K562 (cell line): ENCODE data around the gene NKX6-2.

Source experiments
- CTCF ChIP-seq, 3 experiments: IDR thresholded peaks in 2 of 3; conservative IDR thresholded peaks in 1 of 3; 2 replicates each; pipeline ENCODE4 v1.5.1; 2011 to 2012; ENCODE audit warnings: low read length in 3 of 3, mild to moderate bottlenecking in 3 of 3, control low read depth in 2 of 3, improper control_type of control experiment in 1 of 3, inconsistent platforms in 1 of 3, low read depth in 1 of 3, mixed read lengths in 1 of 3, moderate library complexity in 1 of 3; ENCODE audit not compliant: insufficient read depth in 2 of 3
- ELF2 ChIP-seq: fragments of 250-450 bp; sonication (Bioruptor Pico); IDR thresholded peaks from 2 replicates; pipeline ENCODE4 v1.5.0; 2021; ENCODE audit warnings: mild to moderate bottlenecking
- FOS ChIP-seq: IDR thresholded peaks from 3 replicates; pipeline ENCODE4 v1.6.1; 2011; ENCODE audit not compliant: insufficient read length; ENCODE audit errors: extremely low read depth
- MAFK ChIP-seq: IDR thresholded peaks from 2 replicates; pipeline ENCODE4 v1.6.1; 2011; ENCODE audit warnings: low read length, improper control_type of control experiment
- POLR2AphosphoS5 ChIP-seq: IDR thresholded peaks from 2 replicates; pipeline ENCODE4 v1.6.1; 2011; ENCODE audit warnings: mild to moderate bottlenecking, low read depth, low read length, moderate library complexity; ENCODE audit not compliant: control insufficient read depth, insufficient read depth
- RAD21 ChIP-seq, 2 experiments: fragments of 250-450 bp in 1 of 2; fragments of 450-650 bp in 1 of 2; sonication (Bioruptor Pico) in 1 of 2; formaldehyde crosslinking in 1 of 2; IDR thresholded peaks in 1 of 2; conservative IDR thresholded peaks in 1 of 2; 2 replicates each; pipeline versions ENCODE4 v1.4.0 to v1.8.0; 2020 to 2022; ENCODE audit warnings: mild to moderate bottlenecking in 2 of 2, moderate library complexity in 1 of 2
- SPI1 ChIP-seq: IDR thresholded peaks from 2 replicates; pipeline ENCODE4 v1.6.1; 2011; ENCODE audit warnings: low read depth, low read length, control low read depth, borderline replicate concordance
- ZNF274 ChIP-seq: IDR thresholded peaks from 2 replicates; pipeline ENCODE4 v1.6.1; 2011; ENCODE audit warnings: low read depth, mild to moderate bottlenecking, low read length, moderate library complexity, borderline replicate concordance
- ZNF740 ChIP-seq, 3 experiments: fragments of 200-800 bp in 1 of 3; sonication (Bioruptor generic) in 1 of 3; sonication (generic) in 1 of 3; formaldehyde crosslinking in 1 of 3; IDR thresholded peaks; 2 replicates each; pipeline versions ENCODE4 v1.6.1 to v1.8.0; 2016 to 2022; ENCODE audit warnings: mild to moderate bottlenecking in 2 of 3, missing compliant biosample characterization in 2 of 3, missing genetic modification characterization in 2 of 3, missing genetic modification reagents in 1 of 3
- TF ChIP-seq, protein P1 (sequence below): fragments of 450-650 bp; IDR thresholded peaks from 2 replicates; pipeline ENCODE4 v1.6.1; 2016
- TF ChIP-seq, protein P2 (sequence below): fragments of 450-650 bp; IDR thresholded peaks from one replicate; pipeline ENCODE4 v1.6.1; 2018; ENCODE audit warnings: mild to moderate bottlenecking, moderate library complexity; ENCODE audit not compliant: partially characterized antibody

- TF ChIP-seq CTCF (IDR thresholded peaks at IDR 0.05 in 2 of 3, conservative IDR thresholded peaks at IDR 0.05 in 1 of 3; ENCODE audit: insufficient read depth in 2 of 3, low read depth in 1 of 3, low read length in 3 of 3) (no peak), MAFK (no peak), ZNF274 (no peak), POLR2AphosphoS5 (no peak), FOS (no peak), SPI1 (no peak), RAD21 (CRISPR knock-in tag; conservative IDR thresholded peaks at IDR 0.05 in 1 of 2, IDR thresholded peaks at IDR 0.05 in 1 of 2) (no peak), ELF2 (CRISPR knock-in tag) (no peak), ZNF740 (CRISPR knock-in tag; IDR thresholded peaks at IDR 0.05) (no peak), ZNF740 (tag; IDR thresholded peaks at IDR 0.05) (no peak)
- TF ChIP-seq, protein P1, sequence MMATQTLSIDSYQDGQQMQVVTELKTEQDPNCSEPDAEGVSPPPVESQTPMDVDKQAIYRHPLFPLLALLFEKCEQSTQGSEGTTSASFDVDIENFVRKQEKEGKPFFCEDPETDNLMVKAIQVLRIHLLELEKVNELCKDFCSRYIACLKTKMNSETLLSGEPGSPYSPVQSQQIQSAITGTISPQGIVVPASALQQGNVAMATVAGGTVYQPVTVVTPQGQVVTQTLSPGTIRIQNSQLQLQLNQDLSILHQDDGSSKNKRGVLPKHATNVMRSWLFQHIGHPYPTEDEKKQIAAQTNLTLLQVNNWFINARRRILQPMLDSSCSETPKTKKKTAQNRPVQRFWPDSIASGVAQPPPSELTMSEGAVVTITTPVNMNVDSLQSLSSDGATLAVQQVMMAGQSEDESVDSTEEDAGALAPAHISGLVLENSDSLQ, result no peak
- TF ChIP-seq, protein P2, sequence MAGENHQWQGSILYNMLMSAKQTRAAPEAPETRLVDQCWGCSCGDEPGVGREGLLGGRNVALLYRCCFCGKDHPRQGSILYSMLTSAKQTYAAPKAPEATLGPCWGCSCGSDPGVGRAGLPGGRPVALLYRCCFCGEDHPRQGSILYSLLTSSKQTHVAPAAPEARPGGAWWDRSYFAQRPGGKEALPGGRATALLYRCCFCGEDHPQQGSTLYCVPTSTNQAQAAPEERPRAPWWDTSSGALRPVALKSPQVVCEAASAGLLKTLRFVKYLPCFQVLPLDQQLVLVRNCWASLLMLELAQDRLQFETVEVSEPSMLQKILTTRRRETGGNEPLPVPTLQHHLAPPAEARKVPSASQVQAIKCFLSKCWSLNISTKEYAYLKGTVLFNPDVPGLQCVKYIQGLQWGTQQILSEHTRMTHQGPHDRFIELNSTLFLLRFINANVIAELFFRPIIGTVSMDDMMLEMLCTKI, result no peak
Measured at GRCh38 chr10:132738454-132739224, 47.3 kb downstream of the NKX6-2 start.
